ENCODE data around the gene ELMO1. TPM values are rescaled to one million over a fixed set of nuclear protein-coding genes. Genes with fewer than 3 reads are reported as not detected.

Gene ELMO1
- total RNA-seq, 1 experiment from 2014 or later = 1.1 TPM

DNA sequence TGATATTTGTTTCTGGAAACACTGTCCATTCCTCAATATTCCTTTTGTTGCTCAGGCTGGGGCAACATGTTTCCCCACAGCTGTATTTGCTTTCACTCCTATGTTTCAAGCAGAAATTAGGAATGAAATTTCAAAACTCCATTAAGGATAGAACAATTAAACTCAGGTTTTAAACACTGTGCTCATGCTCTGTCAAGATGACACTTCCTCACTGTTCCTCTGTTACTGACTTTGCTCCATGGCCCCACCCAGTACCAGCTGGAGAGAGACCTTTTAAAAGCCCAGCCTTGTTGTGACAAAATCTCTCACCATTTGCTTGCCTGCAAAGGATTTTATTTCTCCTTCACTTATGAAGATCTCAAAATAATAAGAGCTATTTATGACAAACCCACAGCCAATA, 197.4 kb downstream of the ELMO1 start:
- Histone ChIP-seq H4K20me1 (ENCODE audit: insufficient read depth) (no peaks in the 10 kb centered on the region), H3K9ac (ENCODE audit: low read length) (no peak overlapping the region), H3K4me1 (ENCODE audit: control insufficient read depth in 1 of 2, insufficient read depth in 2 of 2, low read length in 2 of 2) (no peaks in the 10 kb centered on the region), H3K27me3 (ENCODE audit: insufficient read depth, low read length) (peaks cover 47% of the 10 kb centered on the region), H3K4me2 (ENCODE audit: low read length) (no peak overlapping the region), H2AFZ (ENCODE audit: low read depth, low read length, poor library complexity, severe bottlenecking) (no peak overlapping the region), H3K27ac (ENCODE audit: low read depth, low read length) (no peak overlapping the region), H3K79me2 (ENCODE audit: insufficient read depth, low read length) (no peaks in the 10 kb centered on the region), H3K9me2 (ENCODE audit: insufficient read depth) (no peaks in the 10 kb centered on the region), H3K9me3 (ENCODE audit: control insufficient read depth in 1 of 2, insufficient read depth in 1 of 2, low read depth in 1 of 2, low read length in 2 of 2) (no peaks in the 10 kb centered on the region), H3K36me3 (ENCODE audit: control insufficient read depth in 1 of 2, insufficient read depth in 2 of 2, low read length in 2 of 2) (no peaks in the 10 kb centered on the region), H3K4me3 (replicated peaks in 1 of 2; ENCODE audit: low read depth in 1 of 2, low read length in 2 of 2) (no peak overlapping the region)
- POLR2A ChIA-PET = no interaction called here
- no peak for ATAC-seq
- DNase-seq (ENCODE audit: low read depth, low spot score) = no peak
- BruUV-seq (replicated peaks) = no TSS peak
- CTCF ChIA-PET = no interaction called here
- RAD21 ChIA-PET (ENCODE audit: low non-redundant PET in 1 of 2, low total read pairs in 2 of 2, uncharacterized antibody in 2 of 2, unreplicated experiment in 2 of 2) = no interaction called here
- TF ChIP-seq EGR1 (IDR thresholded peaks at IDR 0.05; ENCODE audit: low read depth) (no peak), REST (IDR thresholded peaks at IDR 0.05; ENCODE audit: low read depth) (no peak), EZH2phosphoT487 (IDR thresholded peaks at IDR 0.05; ENCODE audit: borderline replicate concordance) (no peak), SP1 (IDR thresholded peaks at IDR 0.05; ENCODE audit: low read depth) (no peak), POLR2AphosphoS5 (IDR thresholded peaks at IDR 0.05; ENCODE audit: low read depth, low read length) (no peak), SRF (IDR thresholded peaks at IDR 0.05; ENCODE audit: low read depth) (no peak), YY1 (IDR thresholded peaks at IDR 0.05; ENCODE audit: extremely low read depth, insufficient replicate concordance, low read depth, low read length) (no peak), ZNF274 (IDR thresholded peaks at IDR 0.05; ENCODE audit: low read depth, low read length) (no peak), SIN3A (IDR thresholded peaks at IDR 0.05; ENCODE audit: low read depth) (no peak)
- TF ChIP-seq, protein P1, sequence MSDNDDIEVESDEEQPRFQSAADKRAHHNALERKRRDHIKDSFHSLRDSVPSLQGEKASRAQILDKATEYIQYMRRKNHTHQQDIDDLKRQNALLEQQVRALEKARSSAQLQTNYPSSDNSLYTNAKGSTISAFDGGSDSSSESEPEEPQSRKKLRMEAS (IDR thresholded peaks at IDR 0.05) = no peak
- TF ChIP-seq, protein P2, sequence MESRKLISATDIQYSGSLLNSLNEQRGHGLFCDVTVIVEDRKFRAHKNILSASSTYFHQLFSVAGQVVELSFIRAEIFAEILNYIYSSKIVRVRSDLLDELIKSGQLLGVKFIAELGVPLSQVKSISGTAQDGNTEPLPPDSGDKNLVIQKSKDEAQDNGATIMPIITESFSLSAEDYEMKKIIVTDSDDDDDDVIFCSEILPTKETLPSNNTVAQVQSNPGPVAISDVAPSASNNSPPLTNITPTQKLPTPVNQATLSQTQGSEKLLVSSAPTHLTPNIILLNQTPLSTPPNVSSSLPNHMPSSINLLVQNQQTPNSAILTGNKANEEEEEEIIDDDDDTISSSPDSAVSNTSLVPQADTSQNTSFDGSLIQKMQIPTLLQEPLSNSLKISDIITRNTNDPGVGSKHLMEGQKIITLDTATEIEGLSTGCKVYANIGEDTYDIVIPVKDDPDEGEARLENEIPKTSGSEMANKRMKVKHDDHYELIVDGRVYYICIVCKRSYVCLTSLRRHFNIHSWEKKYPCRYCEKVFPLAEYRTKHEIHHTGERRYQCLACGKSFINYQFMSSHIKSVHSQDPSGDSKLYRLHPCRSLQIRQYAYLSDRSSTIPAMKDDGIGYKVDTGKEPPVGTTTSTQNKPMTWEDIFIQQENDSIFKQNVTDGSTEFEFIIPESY (IDR thresholded peaks at IDR 0.05; ENCODE audit: extremely low read depth, insufficient replicate concordance, low read length) = no peak
- intact Hi-C loops (cut with micrococcal nuclease) = no loop called here
